ENCODE data around the gene CDHR3. TPM values are rescaled to one million over a fixed set of nuclear protein-coding genes. Genes with fewer than 3 reads are reported as not detected.
A peak's percentile ranks its signal among the peaks of the same experiment; 100 is the strongest.

The CDHR3 gene
- total and polyA plus RNA-seq, 2 donors (not counting 1 experiment from before 2014, with no cell fraction given): 5.1 to 9.4 TPM

- peak in 1 of 2 donors; percentile 19 for DNase-seq (ENCODE audit: low read depth in 2 of 2)
- no peak overlapping the region for H2AFZ ChIP-seq (ENCODE audit: low read length)
These were observed 108.4 kb downstream of the CDHR3 start for GRCh38 chr7:106071356-106071998.

GRCh38 chr7:106071999-106072714, 109.1 kb downstream of the CDHR3 start:
- Histone ChIP-seq H3K9ac (ENCODE audit: insufficient read depth, low read length) (no peak overlapping the region), H2AFZ (ENCODE audit: low read length) (no peak overlapping the region), H3K4me2 (ENCODE audit: extremely low read depth, insufficient read depth, low read length) (no peak overlapping the region), H3K79me2 (ENCODE audit: control insufficient read depth, insufficient read depth, low read length) (no peaks in the 10 kb centered on the region), H4K20me1 (ENCODE audit: control insufficient read depth, extremely low read depth, insufficient read depth, low read length) (no peaks in the 10 kb centered on the region), H3K9me3 (ENCODE audit: control insufficient read depth, insufficient read depth, low read depth, low read length) (no peaks in the 10 kb centered on the region), H3K36me3 (ENCODE audit: control insufficient read depth, insufficient read depth, low read length) (no peaks in the 10 kb centered on the region), H3K4me3 (replicated peaks in 1 of 4; ENCODE audit: control extremely low read depth in 1 of 4, insufficient read depth in 1 of 4, low read depth in 3 of 4, low read length in 4 of 4) (no peak overlapping the region), H3K27ac (ENCODE audit: insufficient read depth, low read length) (no peak overlapping the region), H3K27me3 (ENCODE audit: control insufficient read depth, insufficient read depth, low read length) (no peaks in the 10 kb centered on the region), H3K4me1 (ENCODE audit: control insufficient read depth, extremely low read depth, insufficient read depth, low read length) (no peaks in the 10 kb centered on the region)
- DNase-seq (ENCODE audit: low read depth in 2 of 2): peak in 1 of 2 donors; percentile 11
- TF ChIP-seq EZH2 (IDR thresholded peaks at IDR 0.05; ENCODE audit: low read length, missing control alignments): no peak
- TF ChIP-seq, protein P1, sequence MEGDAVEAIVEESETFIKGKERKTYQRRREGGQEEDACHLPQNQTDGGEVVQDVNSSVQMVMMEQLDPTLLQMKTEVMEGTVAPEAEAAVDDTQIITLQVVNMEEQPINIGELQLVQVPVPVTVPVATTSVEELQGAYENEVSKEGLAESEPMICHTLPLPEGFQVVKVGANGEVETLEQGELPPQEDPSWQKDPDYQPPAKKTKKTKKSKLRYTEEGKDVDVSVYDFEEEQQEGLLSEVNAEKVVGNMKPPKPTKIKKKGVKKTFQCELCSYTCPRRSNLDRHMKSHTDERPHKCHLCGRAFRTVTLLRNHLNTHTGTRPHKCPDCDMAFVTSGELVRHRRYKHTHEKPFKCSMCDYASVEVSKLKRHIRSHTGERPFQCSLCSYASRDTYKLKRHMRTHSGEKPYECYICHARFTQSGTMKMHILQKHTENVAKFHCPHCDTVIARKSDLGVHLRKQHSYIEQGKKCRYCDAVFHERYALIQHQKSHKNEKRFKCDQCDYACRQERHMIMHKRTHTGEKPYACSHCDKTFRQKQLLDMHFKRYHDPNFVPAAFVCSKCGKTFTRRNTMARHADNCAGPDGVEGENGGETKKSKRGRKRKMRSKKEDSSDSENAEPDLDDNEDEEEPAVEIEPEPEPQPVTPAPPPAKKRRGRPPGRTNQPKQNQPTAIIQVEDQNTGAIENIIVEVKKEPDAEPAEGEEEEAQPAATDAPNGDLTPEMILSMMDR (conservative IDR thresholded peaks at IDR 0.05 in 1 of 2, IDR thresholded peaks at IDR 0.05 in 1 of 2; ENCODE audit: low read depth in 1 of 2, low read length in 2 of 2): no peak

More at GRCh38 chr7:106071356-106071998, 108.4 kb downstream of the CDHR3 start:
- Histone ChIP-seq H3K9ac (ENCODE audit: insufficient read depth, low read length) (no peak overlapping the region), H3K36me3 (ENCODE audit: control insufficient read depth, insufficient read depth, low read length) (no peaks in the 10 kb centered on the region), H3K27ac (ENCODE audit: insufficient read depth, low read length) (no peak overlapping the region), H3K4me2 (ENCODE audit: extremely low read depth, insufficient read depth, low read length) (no peak overlapping the region), H3K4me1 (ENCODE audit: control insufficient read depth, extremely low read depth, insufficient read depth, low read length) (no peaks in the 10 kb centered on the region), H3K27me3 (ENCODE audit: control insufficient read depth, insufficient read depth, low read length) (no peaks in the 10 kb centered on the region), H3K4me3 (replicated peaks in 1 of 4; ENCODE audit: control extremely low read depth in 1 of 4, insufficient read depth in 1 of 4, low read depth in 3 of 4, low read length in 4 of 4) (no peak overlapping the region), H3K79me2 (ENCODE audit: control insufficient read depth, insufficient read depth, low read length) (no peaks in the 10 kb centered on the region), H3K9me3 (ENCODE audit: control insufficient read depth, insufficient read depth, low read depth, low read length) (no peaks in the 10 kb centered on the region), H4K20me1 (ENCODE audit: control insufficient read depth, extremely low read depth, insufficient read depth, low read length) (no peaks in the 10 kb centered on the region)
- no peak for TF ChIP-seq EZH2 (IDR thresholded peaks at IDR 0.05; ENCODE audit: low read length, missing control alignments)
- TF ChIP-seq, protein P1 (conservative IDR thresholded peaks at IDR 0.05 in 1 of 2, IDR thresholded peaks at IDR 0.05 in 1 of 2; ENCODE audit: low read depth in 1 of 2, low read length in 2 of 2): no peak

GRCh38 chr7:106072715-106073091, 109.6 kb downstream of the CDHR3 start:
- no peak overlapping the region for H3K27ac ChIP-seq (ENCODE audit: insufficient read depth, low read length)
- no peaks in the 10 kb centered on the region for H3K36me3 ChIP-seq (ENCODE audit: control insufficient read depth, insufficient read depth, low read length)
- no peak overlapping the region for H3K9ac ChIP-seq (ENCODE audit: insufficient read depth, low read length)
- H3K4me1 ChIP-seq (ENCODE audit: control insufficient read depth, extremely low read depth, insufficient read depth, low read length): no peaks in the 10 kb centered on the region
- no peak overlapping the region for H3K4me2 ChIP-seq (ENCODE audit: extremely low read depth, insufficient read depth, low read length)
- TF ChIP-seq, protein P1 (conservative IDR thresholded peaks at IDR 0.05 in 1 of 2, IDR thresholded peaks at IDR 0.05 in 1 of 2; ENCODE audit: low read depth in 1 of 2, low read length in 2 of 2): no peak
- TF ChIP-seq EZH2 (IDR thresholded peaks at IDR 0.05; ENCODE audit: low read length, missing control alignments): no peak
- H3K4me3 ChIP-seq (replicated peaks in 1 of 4; ENCODE audit: control extremely low read depth in 1 of 4, insufficient read depth in 1 of 4, low read depth in 3 of 4, low read length in 4 of 4): no peak overlapping the region
- no peaks in the 10 kb centered on the region for H3K79me2 ChIP-seq (ENCODE audit: control insufficient read depth, insufficient read depth, low read length)
- H2AFZ ChIP-seq (ENCODE audit: low read length): no peak overlapping the region
- no peaks in the 10 kb centered on the region for H3K27me3 ChIP-seq (ENCODE audit: control insufficient read depth, insufficient read depth, low read length)
- DNase-seq (ENCODE audit: low read depth in 2 of 2): no peak
- H3K9me3 ChIP-seq (ENCODE audit: control insufficient read depth, insufficient read depth, low read depth, low read length): no peaks in the 10 kb centered on the region
- H4K20me1 ChIP-seq (ENCODE audit: control insufficient read depth, extremely low read depth, insufficient read depth, low read length): no peaks in the 10 kb centered on the region

All from fibroblast of lung (primary cell).